ENCODE results near the gene LMNA. TPM values are rescaled to one million over a fixed set of nuclear protein-coding genes. Genes with fewer than 3 reads are reported as not detected.
A peak's percentile ranks its signal among the peaks of the same experiment; 100 is the strongest.

LMNA gene
- total and polyA plus RNA-seq, 10 of the 15 experiments (the other 5 are each of a cell fraction or from before 2014, with no cell fraction given), result 0.42 to 334 (median 81.1) TPM

GRCh38 chr1:156149374-156150332, 35.1 kb downstream of the LMNA start (continued):
- TF ChIP-seq KLF5 (IDR thresholded peaks at IDR 0.05; ENCODE audit: partially characterized antibody) (peak; percentile 95), MTA3 (IDR thresholded peaks at IDR 0.05; ENCODE audit: borderline replicate concordance, low read length) (no peak)

DNA sequence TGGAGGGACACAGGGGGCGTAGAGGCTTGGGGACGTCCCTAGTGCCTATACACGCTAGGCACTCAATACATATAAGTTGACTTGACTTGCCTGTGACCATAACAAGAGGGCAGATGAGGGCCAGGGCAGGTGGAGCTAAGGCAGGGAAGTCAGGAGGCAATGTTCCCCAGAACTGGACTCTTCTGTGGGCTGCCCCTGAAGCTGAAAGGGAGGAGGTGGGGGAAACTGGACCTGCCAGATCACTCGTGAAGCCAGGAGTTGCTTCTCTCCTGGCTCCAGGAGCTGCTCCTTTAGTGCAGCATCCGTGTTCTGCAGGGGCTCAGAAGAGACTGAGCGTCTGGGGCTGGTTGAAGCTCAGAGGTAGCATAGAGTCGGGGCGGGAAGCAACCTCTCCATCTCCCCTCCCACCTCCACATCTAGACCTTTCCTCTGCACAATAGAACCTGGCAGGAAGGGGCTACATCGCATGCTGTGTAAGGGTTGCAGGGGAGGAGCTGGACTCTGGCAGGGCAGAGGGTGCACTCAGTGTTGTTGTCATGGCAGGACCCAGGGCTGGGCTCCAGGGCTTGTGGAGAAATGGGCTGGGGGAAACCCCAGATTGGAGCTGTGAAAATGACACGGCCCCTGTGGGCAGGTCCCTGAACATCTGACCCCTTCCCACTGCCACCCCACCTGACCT, 36.0 kb downstream of the LMNA start:
- FAIRE-seq (no peak), ATAC-seq (peak; percentile 8), DNase-seq (ENCODE audit: low read depth, low spot score) (no peak)
- ChIA-PET POLR2A (interaction anchor here (0.7 to 11.7 kb wide), 7 partner anchors 10 to 338 kb away, joined by 3 to 158 read pairs (median 9); partner anchors contain the start of genes PMF1 and SLC25A44), SMC1A (ENCODE audit: uncharacterized antibody, unreplicated experiment) (interaction anchor here (0.7 to 22.3 kb wide), 12 partner anchors 14 to 132 kb away, joined by 3 to 411 read pairs (median 4); partner anchors contain the start of genes PMF1, SLC25A44 and SMG5), RAD21 (ENCODE audit: unreplicated experiment) (interaction anchor here (0.7 to 17.9 kb wide), 17 partner anchors 9 to 350 kb away, joined by 3 to 361 read pairs (median 5); partner anchors contain the start of genes LMNA, MEF2D, PMF1 and SLC25A44), CTCF (interaction anchor here (1.0 to 16.8 kb wide), 12 partner anchors 9 to 169 kb away, joined by 3 to 502 read pairs (median 5); partner anchors contain the start of genes PMF1 and SLC25A44)
- intact Hi-C loops (cut with micrococcal nuclease; ENCODE audit: unreplicated experiment) (no loop called here), in situ Hi-C loops (cut with MboI) (no loop called here)
- H4K20me1 ChIP-seq (ENCODE audit: control insufficient read depth, insufficient read depth), result no peaks in the 10 kb centered on the region
- no peaks in the 10 kb centered on the region for H3K36me3 ChIP-seq (ENCODE audit: control insufficient read depth in 2 of 2, insufficient read depth in 2 of 2, low read length in 1 of 2)
- H3K27ac ChIP-seq (ENCODE audit: control insufficient read depth, insufficient read depth), result peak overlapping the region; percentile 82
- H2AFZ ChIP-seq (ENCODE audit: control insufficient read depth, low read depth, low read length), result no peak overlapping the region
- TF ChIP-seq SMC3 (IDR thresholded peaks at IDR 0.05; ENCODE audit: borderline replicate concordance, low read length), result no peak
- no peak for TF ChIP-seq ZNF24 (IDR thresholded peaks at IDR 0.05)
- TF ChIP-seq ZNF592 (IDR thresholded peaks at IDR 0.05), result no peak
- no peak for TF ChIP-seq SMAD5 (IDR thresholded peaks at IDR 0.05; ENCODE audit: low read depth)
- TF ChIP-seq ATF7 (IDR thresholded peaks at IDR 0.05; ENCODE audit: low read depth), result no peak
- 0 out of 2 replicates have a peak, but pooled peaks have one; percentile 26 for TF ChIP-seq RAD51 (IDR thresholded peaks at IDR 0.05)
- H3K9ac ChIP-seq (ENCODE audit: control insufficient read depth, insufficient read depth, low read length), result peak overlapping the region; percentile 15; the same call in 1 of the 2 replicates
- WGBS (ENCODE audit: insufficient coverage, insufficient replicate concordance, low lambda C conversion rate, missing lambda C conversion rate), result 20% methylated on average over 10 of the region's 10 CpGs
- H3K27me3 ChIP-seq (replicated peaks in 1 of 2; ENCODE audit: control insufficient read depth in 2 of 2, insufficient read depth in 2 of 2, low read length in 1 of 2), result no peaks in the 10 kb centered on the region
- H3K79me2 ChIP-seq (ENCODE audit: control insufficient read depth, insufficient read depth, low read length), result peaks cover 21% of the 10 kb centered on the region
- H3K4me2 ChIP-seq (ENCODE audit: control insufficient read depth, insufficient read depth), result peak overlapping the region; percentile 95
- H3K4me1 ChIP-seq (ENCODE audit: control insufficient read depth, insufficient read depth, low read length), result peaks cover 84% of the 10 kb centered on the region
- H3K9me3 ChIP-seq (replicated peaks; ENCODE audit: control insufficient read depth, insufficient read depth, low read length), result no peaks in the 10 kb centered on the region
- H3K4me3 ChIP-seq, result peak overlapping the region; percentile 52
- BruUV-seq (replicated peaks), result no TSS peak

Measured in GM12878 (cell line).